ENCODE data around the gene PML. TPM values are rescaled to one million over a fixed set of nuclear protein-coding genes. Genes with fewer than 3 reads are reported as not detected.
A peak's percentile ranks its signal among the peaks of the same experiment; 100 is the strongest.
"Not testable (repeated sequence)": the region's sequence is repeated elsewhere in the genome, so short reads cannot be mapped to it uniquely, and the experiment has no call there.

Gene PML
- total RNA-seq, 1 experiment from 2014 or later: 9.8 TPM

DNA sequence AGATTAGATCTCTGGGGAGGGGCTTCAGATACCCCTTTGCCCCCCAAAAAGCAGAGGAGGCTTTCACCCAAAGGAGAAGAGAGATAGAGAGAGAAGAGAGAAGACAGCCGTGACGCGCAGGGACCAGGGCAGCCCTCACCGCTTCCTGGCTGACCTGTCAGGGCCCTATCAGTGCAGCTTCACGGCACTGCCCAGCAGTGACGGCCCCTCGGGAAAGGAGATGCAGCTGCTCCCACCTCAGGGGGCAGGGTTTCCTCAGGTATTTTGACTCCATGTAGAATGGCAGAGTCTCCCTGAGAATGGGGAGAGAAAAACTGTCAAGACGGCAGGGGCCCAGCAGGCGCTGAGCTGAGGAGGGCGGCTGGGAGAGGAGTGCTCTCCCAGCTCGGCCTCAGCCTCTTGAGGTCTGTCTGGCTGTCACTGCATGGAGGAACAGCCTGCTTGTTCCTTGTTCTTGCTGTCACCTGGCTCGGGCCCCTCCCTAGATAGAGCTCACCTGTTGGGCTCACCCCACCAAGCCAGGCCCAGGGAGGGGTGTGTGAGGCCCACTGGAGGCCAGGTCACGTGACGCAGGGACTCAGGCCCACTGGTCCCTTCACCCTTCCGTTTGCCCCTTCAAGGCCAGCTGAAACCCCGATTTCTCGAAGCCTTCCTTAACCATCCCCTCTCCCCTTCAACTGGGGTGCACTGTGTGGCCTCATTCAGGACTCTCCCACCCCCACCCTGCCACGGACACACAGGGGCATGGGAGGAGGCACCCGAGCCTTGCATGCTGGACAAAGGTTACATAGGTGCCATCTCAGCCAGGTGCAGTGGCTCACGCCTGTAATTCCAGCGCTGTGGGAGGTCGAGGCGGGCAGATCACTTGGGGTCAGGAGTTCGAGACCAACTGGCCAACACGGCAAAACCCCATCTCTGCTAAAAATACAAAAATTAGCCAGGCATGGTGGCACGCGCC lies 40.0 kb upstream of the PML start:
- no peaks in the 10 kb centered on the region for H3K36me3 ChIP-seq
- H3K27me3 ChIP-seq: no peaks in the 10 kb centered on the region
- no peak overlapping the region for H3K27ac ChIP-seq
- H3K4me3 ChIP-seq: no peak overlapping the region
- no peaks in the 10 kb centered on the region for H3K9me3 ChIP-seq (replicated peaks)
- DNase-seq: no peak
- peaks cover 54% of the 10 kb centered on the region for H3K4me1 ChIP-seq

- Histone ChIP-seq H3K27ac (no peak overlapping the region), H3K4me3 (no peak overlapping the region), H3K27me3 (no peaks in the 10 kb centered on the region), H3K36me3 (no peaks in the 10 kb centered on the region), H3K9me3 (replicated peaks) (no peaks in the 10 kb centered on the region), H3K4me1 (peaks cover 57% of the 10 kb centered on the region)
- DNase-seq: no peak
These were observed 39.2 kb upstream of the PML start for GRCh38 chr15:73955326-73955725.

GRCh38 chr15:73955861-73956742 lies 38.4 kb upstream of the PML start:
- H3K36me3 ChIP-seq: no peaks in the 10 kb centered on the region
- no peak overlapping the region for H3K4me3 ChIP-seq
- DNase-seq: no peak
- H3K4me1 ChIP-seq: peaks cover 49% of the 10 kb centered on the region
- H3K27ac ChIP-seq: no peak overlapping the region
- H3K27me3 ChIP-seq: no peaks in the 10 kb centered on the region
- H3K9me3 ChIP-seq (replicated peaks): no peaks in the 10 kb centered on the region

GRCh38 chr15:73956743-73957135 lies 37.8 kb upstream of the PML start:
- H3K27ac ChIP-seq: no peak overlapping the region
- peaks cover 45% of the 10 kb centered on the region for H3K4me1 ChIP-seq
- DNase-seq: peak; percentile 73 to 74
- H3K27me3 ChIP-seq: no peaks in the 10 kb centered on the region
- H3K36me3 ChIP-seq: no peaks in the 10 kb centered on the region
- no peak overlapping the region for H3K4me3 ChIP-seq
- H3K9me3 ChIP-seq (replicated peaks): no peaks in the 10 kb centered on the region

DNA sequence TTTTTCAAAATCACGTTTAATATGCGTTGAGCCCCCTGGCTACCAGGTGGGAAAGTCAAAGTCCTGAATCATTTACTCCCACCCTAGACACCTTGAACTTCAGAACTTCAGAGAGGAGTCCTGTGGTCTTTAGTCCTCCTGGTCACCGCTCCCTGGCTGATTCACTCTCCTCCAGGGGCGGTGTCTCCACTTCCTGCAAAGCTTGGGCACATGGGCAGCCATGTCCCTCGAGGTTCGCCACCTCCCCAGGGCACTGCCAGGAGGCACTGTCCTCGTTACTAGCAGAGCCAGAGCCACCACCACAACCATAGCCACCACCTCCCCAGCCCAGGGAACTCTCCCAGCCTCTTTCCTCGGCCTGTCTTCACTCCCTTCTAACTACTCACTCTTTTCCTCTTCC lies 37.2 kb upstream of the PML start:
- Histone ChIP-seq H3K4me3 (no peak overlapping the region), H3K27me3 (no peaks in the 10 kb centered on the region), H3K27ac (no peak overlapping the region), H3K9me3 (replicated peaks) (no peaks in the 10 kb centered on the region), H3K36me3 (no peaks in the 10 kb centered on the region), H3K4me1 (peaks cover 41% of the 10 kb centered on the region)
- peak in 1 of 2 experiments; percentile 1 for DNase-seq

DNA sequence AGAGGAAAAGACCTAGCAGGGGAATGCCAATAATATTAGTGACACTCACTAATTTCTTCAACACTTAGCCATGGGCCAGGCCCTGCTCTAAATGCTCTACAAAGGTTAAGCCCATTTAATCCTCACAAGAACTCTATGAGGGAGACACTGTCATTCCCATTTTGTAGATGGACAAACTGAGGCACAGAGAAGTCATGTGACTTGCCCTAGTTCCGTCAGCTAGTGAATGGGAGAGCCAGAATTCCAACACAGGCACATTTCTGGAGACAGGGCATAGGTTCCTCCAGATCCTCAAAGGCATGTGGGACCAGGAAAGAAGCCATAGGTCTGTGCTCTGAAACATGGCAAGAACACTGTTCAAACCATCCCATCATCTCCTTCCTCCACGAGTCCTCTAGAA lies 36.7 kb upstream of the PML start:
- Histone ChIP-seq H3K4me3 (no peak overlapping the region), H3K27ac (no peak overlapping the region), H3K4me1 (peaks cover 41% of the 10 kb centered on the region), H3K36me3 (no peaks in the 10 kb centered on the region), H3K27me3 (no peaks in the 10 kb centered on the region), H3K9me3 (replicated peaks) (no peaks in the 10 kb centered on the region)
- DNase-seq: peak in 1 of 2 experiments; percentile 0

GRCh38 chr15:73959012-73959581 lies 35.4 kb upstream of the PML start:
- DNase-seq: peak; percentile 57 to 81
- H3K9me3 ChIP-seq (replicated peaks): no peaks in the 10 kb centered on the region
- no peak overlapping the region for H3K4me3 ChIP-seq
- no peaks in the 10 kb centered on the region for H3K27me3 ChIP-seq
- H3K4me1 ChIP-seq: peaks cover 41% of the 10 kb centered on the region
- no peaks in the 10 kb centered on the region for H3K36me3 ChIP-seq
- no peak overlapping the region for H3K27ac ChIP-seq

GRCh38 chr15:73959801-73960200 lies 34.7 kb upstream of the PML start:
- Histone ChIP-seq H3K27ac (no peak overlapping the region), H3K27me3 (no peaks in the 10 kb centered on the region)
- DNase-seq: peak in 1 of 2 experiments; percentile 0

DNA sequence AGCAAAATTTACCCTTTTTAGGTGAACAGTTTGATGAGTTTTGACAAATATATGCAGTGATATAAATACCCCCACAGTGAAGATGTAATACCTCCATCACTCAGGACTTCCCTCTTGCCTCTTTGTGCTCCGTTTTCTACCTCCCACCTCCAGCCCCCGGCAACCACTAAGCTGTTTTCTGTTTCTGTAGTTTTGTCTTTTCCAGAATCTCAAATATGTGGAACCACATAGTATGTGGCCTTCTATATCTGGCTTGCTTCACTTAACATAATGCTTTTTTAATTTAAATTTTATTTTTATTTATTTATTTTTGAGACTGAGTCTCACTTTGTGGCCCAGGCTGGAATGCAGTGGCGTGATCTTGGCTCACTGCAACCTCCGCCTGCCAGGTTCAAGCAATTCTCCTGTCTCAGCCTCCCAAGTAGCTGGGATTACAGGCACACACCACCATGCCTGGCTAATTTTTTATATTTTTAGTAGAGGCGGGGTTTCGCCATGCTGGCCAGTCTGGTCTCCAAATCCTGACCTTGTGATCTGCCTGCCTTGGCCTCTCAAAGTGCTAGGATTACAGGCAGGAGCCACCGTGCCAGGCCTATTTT lies 33.9 kb upstream of the PML start:
- not testable (repeated sequence) for H3K9me3 ChIP-seq (replicated peaks); H3K4me3 ChIP-seq; H3K27ac ChIP-seq; H3K27me3 ChIP-seq; H3K36me3 ChIP-seq
- peak in 1 of 2 experiments; percentile 1 for DNase-seq
- H3K4me1 ChIP-seq: peaks cover 48% of the 10 kb centered on the region

More at GRCh38 chr15:73959801-73960200, 34.7 kb upstream of the PML start:
- Histone ChIP-seq H3K9me3 (replicated peaks) (no peaks in the 10 kb centered on the region), H3K4me3 (no peak overlapping the region), H3K36me3 (no peaks in the 10 kb centered on the region), H3K4me1 (peaks cover 41% of the 10 kb centered on the region)

DNA sequence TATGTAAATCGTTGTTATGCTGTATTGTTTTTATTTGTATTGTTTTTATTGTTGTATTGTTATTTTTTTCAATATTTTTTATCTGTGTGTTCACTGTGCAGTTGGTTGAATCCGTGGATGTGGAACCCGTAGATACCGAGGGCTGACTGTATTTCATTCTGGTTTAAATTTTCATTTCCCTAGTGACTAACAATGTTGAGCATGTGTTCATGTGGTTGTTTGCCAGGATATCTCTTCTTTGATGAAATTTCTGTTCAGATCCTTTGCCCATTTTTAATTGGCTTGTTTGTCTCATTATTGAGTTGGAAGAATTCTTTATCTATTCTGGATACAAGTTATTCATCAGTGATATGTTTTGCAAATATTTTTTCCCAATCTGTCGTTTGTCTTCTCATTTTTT lies 32.1 kb upstream of the PML start:
- H3K4me1 ChIP-seq: peaks cover 40% of the 10 kb centered on the region
- H3K36me3 ChIP-seq: no peaks in the 10 kb centered on the region

GRCh38 chr15:73964736-73965093 lies 29.8 kb upstream of the PML start:
- no peaks in the 10 kb centered on the region for H3K27me3 ChIP-seq
- H3K4me1 ChIP-seq: peaks cover 17% of the 10 kb centered on the region
- peak overlapping the region; percentile 14; the same call in 1 of the 2 replicates for H3K27ac ChIP-seq
- H3K9me3 ChIP-seq (replicated peaks): no peaks in the 10 kb centered on the region
- peak overlapping the region; percentile 20; the same call in 1 of the 2 replicates for H3K4me3 ChIP-seq
- H3K36me3 ChIP-seq: no peaks in the 10 kb centered on the region
- DNase-seq: peak; percentile 79 to 94

More for the DNA sequence above, 32.1 kb upstream of the PML start:
- no peak for DNase-seq
- H3K4me3 ChIP-seq: no peak overlapping the region
- H3K27me3 ChIP-seq: no peaks in the 10 kb centered on the region
- no peaks in the 10 kb centered on the region for H3K9me3 ChIP-seq (replicated peaks)
- H3K27ac ChIP-seq: no peak overlapping the region

GRCh38 chr15:73965094-73965757 lies 29.3 kb upstream of the PML start:
- no peaks in the 10 kb centered on the region for H3K36me3 ChIP-seq
- no peaks in the 10 kb centered on the region; the same call in 1 of the 2 replicates for H3K27me3 ChIP-seq
- H3K27ac ChIP-seq: peak overlapping the region; percentile 14; the same call in 1 of the 2 replicates
- H3K9me3 ChIP-seq (replicated peaks): no peaks in the 10 kb centered on the region
- peaks cover 16% of the 10 kb centered on the region for H3K4me1 ChIP-seq
- peak overlapping the region; percentile 20; the same call in 1 of the 2 replicates for H3K4me3 ChIP-seq
- DNase-seq: peak; percentile 35 to 59

DNA sequence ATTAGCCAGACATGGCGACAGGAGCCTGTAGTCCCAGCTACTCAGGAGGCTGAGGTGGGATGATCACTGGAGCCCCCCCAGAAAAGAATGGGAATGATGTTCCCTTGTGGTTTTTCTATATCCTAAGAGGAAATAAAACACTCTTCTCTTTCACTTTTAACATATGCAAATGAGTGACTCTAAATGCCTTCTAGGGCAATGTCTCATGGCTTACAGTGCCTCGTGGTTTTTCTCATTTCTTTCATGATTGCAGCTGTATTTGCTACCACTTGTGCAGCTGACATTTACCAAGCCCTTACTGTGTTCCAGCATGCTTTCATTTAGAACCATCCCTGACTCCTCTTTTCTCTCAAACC lies 28.8 kb upstream of the PML start:
- H3K4me3 ChIP-seq: no peak overlapping the region
- peaks cover 16% of the 10 kb centered on the region for H3K4me1 ChIP-seq
- H3K27ac ChIP-seq: no peak overlapping the region
- H3K27me3 ChIP-seq: no peaks in the 10 kb centered on the region; the same call in 1 of the 2 replicates
- peak in 1 of 2 experiments; percentile 38 for DNase-seq
- no peaks in the 10 kb centered on the region for H3K9me3 ChIP-seq (replicated peaks)
- H3K36me3 ChIP-seq: no peaks in the 10 kb centered on the region

GRCh38 chr15:73968461-73968860 lies 26.1 kb upstream of the PML start:
- H3K4me3 ChIP-seq: no peak overlapping the region
- H3K27ac ChIP-seq: no peak overlapping the region
- no peaks in the 10 kb centered on the region; the same call in 1 of the 2 replicates for H3K27me3 ChIP-seq
- H3K4me1 ChIP-seq: peaks cover 16% of the 10 kb centered on the region
- no peak for DNase-seq
- no peaks in the 10 kb centered on the region for H3K36me3 ChIP-seq
- H3K9me3 ChIP-seq (replicated peaks): no peaks in the 10 kb centered on the region

Measured in SJCRH30 (cell line).